ENCODE data around the gene THSD4.

DNA sequence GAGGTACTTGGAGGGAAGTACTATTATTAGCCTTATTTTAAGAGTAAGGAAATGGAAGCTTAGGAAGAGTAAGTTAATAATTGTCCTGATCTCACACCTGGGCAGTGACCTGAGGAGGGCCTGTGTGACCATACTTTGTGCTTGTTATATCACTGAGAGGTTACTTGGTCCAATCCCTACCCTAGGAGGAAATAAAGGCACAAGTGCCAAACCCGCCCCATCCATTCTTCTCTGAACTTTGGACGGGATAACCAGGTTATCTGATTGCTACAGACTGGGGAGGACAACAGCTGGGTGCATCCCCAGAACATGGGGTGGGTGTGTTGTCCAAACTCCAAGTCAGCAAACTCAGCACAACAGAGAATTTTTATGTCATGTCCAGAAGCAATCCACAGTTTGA lies 617.4 kb downstream of the THSD4 start:
- TF ChIP-seq, protein P1, sequence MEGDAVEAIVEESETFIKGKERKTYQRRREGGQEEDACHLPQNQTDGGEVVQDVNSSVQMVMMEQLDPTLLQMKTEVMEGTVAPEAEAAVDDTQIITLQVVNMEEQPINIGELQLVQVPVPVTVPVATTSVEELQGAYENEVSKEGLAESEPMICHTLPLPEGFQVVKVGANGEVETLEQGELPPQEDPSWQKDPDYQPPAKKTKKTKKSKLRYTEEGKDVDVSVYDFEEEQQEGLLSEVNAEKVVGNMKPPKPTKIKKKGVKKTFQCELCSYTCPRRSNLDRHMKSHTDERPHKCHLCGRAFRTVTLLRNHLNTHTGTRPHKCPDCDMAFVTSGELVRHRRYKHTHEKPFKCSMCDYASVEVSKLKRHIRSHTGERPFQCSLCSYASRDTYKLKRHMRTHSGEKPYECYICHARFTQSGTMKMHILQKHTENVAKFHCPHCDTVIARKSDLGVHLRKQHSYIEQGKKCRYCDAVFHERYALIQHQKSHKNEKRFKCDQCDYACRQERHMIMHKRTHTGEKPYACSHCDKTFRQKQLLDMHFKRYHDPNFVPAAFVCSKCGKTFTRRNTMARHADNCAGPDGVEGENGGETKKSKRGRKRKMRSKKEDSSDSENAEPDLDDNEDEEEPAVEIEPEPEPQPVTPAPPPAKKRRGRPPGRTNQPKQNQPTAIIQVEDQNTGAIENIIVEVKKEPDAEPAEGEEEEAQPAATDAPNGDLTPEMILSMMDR (IDR thresholded peaks at IDR 0.05; ENCODE audit: low read length), result no peak
- TF ChIP-seq EZH2 (IDR thresholded peaks at IDR 0.05; ENCODE audit: borderline replicate concordance, low read length), result no peak
